H1 (cell line): ENCODE data around the gene HIVEP3.

Source experiments
- CTCF ChIP-seq, 3 experiments: IDR thresholded peaks; 1 replicate in 2 of 3; 2 replicates in 1 of 3; pipeline versions ENCODE4 v1.5.1 to v1.6.1; 2011; ENCODE audit warnings: low read length in 3 of 3, mild to moderate bottlenecking in 3 of 3, inconsistent platforms in 2 of 3, low read depth in 1 of 3, moderate library complexity in 1 of 3; ENCODE audit not compliant: insufficient read depth in 1 of 3; ENCODE audit errors: control extremely low read depth in 1 of 3
- PHF8 ChIP-seq: fragments of 200-600 bp; sonication (generic); conservative IDR thresholded peaks from 2 replicates; pipeline ENCODE4 v1.7.1; 2012; ENCODE audit warnings: low read depth, mild to moderate bottlenecking, inconsistent platforms, low read length, moderate library complexity
- POLR2AphosphoS5 ChIP-seq: IDR thresholded peaks from 2 replicates; pipeline ENCODE4 v1.6.1; 2011; ENCODE audit warnings: low read depth, low read length

DNA sequence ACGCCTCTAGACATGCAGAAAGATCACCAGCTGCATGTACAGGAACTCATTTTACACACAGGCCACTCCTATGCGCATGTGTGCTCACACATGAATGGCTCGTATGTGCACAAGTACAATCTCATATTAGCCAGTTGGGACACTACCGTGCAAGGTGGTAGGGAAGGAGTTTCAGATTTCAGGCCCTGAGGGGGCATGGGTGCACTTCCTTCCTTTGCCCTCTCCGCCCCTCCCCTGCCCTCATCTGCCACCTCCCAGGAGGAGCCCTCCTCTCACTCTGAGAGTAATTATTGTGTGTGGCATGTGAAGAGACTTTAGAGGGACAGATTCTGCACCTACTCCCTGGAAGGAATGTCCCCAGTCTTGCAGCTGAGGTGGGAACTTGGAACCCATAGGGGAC lies 449.0 kb downstream of the HIVEP3 start:
- TF ChIP-seq PHF8 (no peak), POLR2AphosphoS5 (no peak), CTCF (IDR thresholded peaks at IDR 0.05; ENCODE audit: control extremely low read depth in 1 of 3, insufficient read depth in 1 of 3, low read depth in 1 of 3, low read length in 3 of 3) (no peak)
